ENCODE results near the gene TEDC2. TPM values are rescaled to one million over a fixed set of nuclear protein-coding genes. Genes with fewer than 3 reads are reported as not detected.

The TEDC2 gene
- total RNA-seq, 1 donor from 2014 or later = not detected

DNA sequence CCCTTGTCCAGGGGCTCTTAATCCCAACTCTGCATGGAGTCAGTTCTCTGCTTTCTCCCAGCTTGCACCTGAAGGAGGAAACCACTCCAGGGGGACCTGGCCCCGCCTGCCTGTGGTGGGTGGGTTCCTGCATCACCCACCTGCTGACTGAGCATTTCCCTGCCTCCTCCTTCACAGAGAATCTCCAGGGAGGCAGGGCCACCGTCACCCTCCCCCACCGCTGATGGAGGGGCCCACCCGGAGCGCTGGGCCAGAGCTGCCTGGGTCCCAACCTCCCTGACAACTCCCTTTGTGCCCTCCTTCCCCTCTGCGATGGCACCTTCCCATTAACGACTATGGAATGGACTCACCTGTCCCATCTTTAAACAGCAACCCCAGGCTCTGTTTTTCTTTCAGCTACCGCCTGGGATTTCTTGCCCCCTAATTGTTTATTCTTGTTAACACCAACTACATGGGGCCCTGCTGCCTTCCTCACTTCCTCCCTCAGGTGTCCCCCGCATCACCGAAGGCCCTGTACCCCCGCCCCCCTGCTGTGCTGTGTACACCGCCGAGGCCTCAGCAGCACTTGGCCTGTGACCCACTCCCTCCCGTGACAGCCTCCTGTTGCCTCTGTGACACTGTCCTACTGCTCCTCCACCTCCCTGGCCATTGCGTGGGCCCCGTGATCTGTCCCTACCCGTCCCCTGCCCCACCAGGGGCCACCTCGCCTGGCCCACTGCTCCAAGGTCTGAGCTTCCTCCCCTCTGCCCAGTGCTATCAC, 842 bp upstream of the TEDC2 start:
- Histone ChIP-seq H3K9me3 (no peaks in the 10 kb centered on the region), H3K27me3 (no peaks in the 10 kb centered on the region), H3K27ac (no peak overlapping the region), H3K36me3 (no peaks in the 10 kb centered on the region), H3K4me1 (peaks cover 0 to 8% of the 10 kb centered on the region in 2 donors), H3K4me3 (peak overlapping the region; percentile 61 to 67)
- no peak for DNase-seq (ENCODE audit: low spot score in 2 of 2)
- intact Hi-C loops (cut with DNase I) = loop anchor here (2.0 kb wide), 1 partner anchor 54 kb away; the partner anchor contains the start of gene ATP6V0C
- TF ChIP-seq, protein P1, sequence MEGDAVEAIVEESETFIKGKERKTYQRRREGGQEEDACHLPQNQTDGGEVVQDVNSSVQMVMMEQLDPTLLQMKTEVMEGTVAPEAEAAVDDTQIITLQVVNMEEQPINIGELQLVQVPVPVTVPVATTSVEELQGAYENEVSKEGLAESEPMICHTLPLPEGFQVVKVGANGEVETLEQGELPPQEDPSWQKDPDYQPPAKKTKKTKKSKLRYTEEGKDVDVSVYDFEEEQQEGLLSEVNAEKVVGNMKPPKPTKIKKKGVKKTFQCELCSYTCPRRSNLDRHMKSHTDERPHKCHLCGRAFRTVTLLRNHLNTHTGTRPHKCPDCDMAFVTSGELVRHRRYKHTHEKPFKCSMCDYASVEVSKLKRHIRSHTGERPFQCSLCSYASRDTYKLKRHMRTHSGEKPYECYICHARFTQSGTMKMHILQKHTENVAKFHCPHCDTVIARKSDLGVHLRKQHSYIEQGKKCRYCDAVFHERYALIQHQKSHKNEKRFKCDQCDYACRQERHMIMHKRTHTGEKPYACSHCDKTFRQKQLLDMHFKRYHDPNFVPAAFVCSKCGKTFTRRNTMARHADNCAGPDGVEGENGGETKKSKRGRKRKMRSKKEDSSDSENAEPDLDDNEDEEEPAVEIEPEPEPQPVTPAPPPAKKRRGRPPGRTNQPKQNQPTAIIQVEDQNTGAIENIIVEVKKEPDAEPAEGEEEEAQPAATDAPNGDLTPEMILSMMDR (IDR thresholded peaks at IDR 0.05) = no peak

DNA sequence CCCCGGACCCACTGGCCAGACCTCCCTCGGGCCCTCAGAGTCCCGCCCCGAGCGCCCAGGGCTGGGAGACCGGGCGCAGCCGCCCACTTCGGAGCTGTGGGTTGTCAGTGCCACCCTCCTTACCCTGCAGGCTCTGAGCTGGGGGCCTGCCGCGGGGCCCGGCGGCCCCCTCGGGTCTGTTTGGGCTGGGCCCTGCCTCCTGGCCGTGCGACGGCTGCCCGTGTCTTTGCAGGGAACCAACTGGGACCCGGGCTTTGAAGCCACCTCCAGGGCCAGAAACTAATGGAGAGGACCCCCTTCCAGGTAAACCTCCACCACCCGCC, 443 bp downstream of the TEDC2 start:
- Histone ChIP-seq H3K4me3 (peak overlapping the region; percentile 61 to 67), H3K27me3 (no peaks in the 10 kb centered on the region), H3K27ac (no peak overlapping the region), H3K36me3 (no peaks in the 10 kb centered on the region), H3K4me1 (peaks cover 0 to 8% of the 10 kb centered on the region in 2 donors), H3K9me3 (no peaks in the 10 kb centered on the region)
- intact Hi-C loops (cut with DNase I) = loop anchor here (1.0 kb wide), 2 partner anchors 14 to 31 kb away; partner anchors contain the start of gene CCNF
- TF ChIP-seq, protein P1 (IDR thresholded peaks at IDR 0.05) = no peak
- DNase-seq (ENCODE audit: low spot score in 2 of 2) = no peak

DNA sequence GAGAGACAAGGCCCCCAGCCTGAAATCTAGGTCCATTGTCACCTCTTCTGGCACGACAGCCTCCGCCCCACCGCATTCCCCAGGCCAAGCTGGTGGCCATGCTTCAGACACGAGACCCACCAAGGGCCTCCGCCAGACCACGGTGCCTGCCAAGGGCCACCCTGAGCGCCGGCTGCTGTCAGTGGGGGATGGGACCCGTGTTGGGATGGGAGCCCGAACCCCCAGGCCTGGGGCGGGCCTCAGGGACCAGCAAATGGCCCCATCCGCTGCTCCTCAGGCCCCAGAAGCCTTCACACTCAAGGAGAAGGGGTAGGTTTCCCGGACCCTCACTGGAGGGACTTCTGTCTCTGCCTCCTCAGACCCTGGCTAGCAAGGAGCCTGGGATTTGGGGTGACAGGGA, 1.0 kb downstream of the TEDC2 start:
- TF ChIP-seq, protein P1 (IDR thresholded peaks at IDR 0.05) = no peak
- DNase-seq (ENCODE audit: low spot score in 2 of 2) = no peak
- intact Hi-C loops (cut with DNase I) = loop anchor here (1.0 kb wide), 2 partner anchors 13 to 32 kb away; partner anchors contain the start of gene CCNF
- Histone ChIP-seq H3K27ac (no peak overlapping the region), H3K27me3 (no peaks in the 10 kb centered on the region), H3K9me3 (no peaks in the 10 kb centered on the region), H3K4me3 (no peak overlapping the region), H3K36me3 (no peaks in the 10 kb centered on the region), H3K4me1 (peaks cover 0 to 8% of the 10 kb centered on the region in 2 donors)

DNA sequence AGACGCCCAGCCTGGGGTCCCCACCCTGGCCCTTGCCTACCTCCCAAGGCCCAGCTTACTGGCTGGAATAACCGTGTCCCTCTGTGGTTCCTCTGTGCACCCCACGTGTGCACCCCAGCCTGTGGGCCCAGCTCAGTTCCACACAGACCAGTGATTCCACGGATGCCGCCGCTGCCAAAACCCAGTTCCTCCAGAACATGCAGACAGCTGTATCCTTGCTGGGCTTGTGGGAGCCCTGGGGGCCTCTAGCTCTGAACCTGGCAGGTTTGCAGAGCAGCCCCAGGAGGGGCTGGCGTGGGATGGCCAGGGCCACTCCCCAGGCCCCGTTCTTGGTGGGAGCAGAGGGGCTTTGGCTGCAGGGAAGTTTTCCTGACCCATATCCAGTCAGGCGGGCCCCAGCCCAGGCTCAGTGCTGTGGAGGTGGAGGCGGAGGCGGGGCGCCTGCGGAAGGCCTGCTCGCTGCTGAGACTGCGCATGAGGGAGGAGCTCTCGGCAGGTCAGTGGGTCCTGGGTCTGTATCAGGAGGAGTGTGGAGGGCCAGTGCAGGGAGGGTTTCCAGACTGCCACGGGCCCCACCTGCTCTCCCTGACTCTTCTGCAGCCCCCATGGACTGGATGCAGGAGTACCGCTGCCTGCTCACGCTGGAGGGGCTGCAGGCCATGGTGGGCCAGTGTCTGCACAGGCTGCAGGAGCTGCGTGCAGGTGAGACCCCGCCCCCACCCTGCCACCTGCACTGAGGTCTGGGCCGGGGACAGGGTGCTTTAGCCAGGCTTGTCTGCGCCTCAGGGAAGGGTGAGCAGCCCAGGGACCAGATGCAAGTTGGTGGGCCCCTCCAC, 2.3 kb downstream of the TEDC2 start:
- no peaks in the 10 kb centered on the region for H3K9me3 ChIP-seq
- no peak overlapping the region for H3K27ac ChIP-seq
- no peak overlapping the region for H3K4me3 ChIP-seq
- H3K36me3 ChIP-seq = no peaks in the 10 kb centered on the region
- intact Hi-C loops (cut with DNase I) = no loop called here
- no peak for DNase-seq (ENCODE audit: low spot score in 2 of 2)
- TF ChIP-seq, protein P1 (IDR thresholded peaks at IDR 0.05) = no peak
- peaks cover 0 to 8% of the 10 kb centered on the region in 2 donors for H3K4me1 ChIP-seq
- no peaks in the 10 kb centered on the region for H3K27me3 ChIP-seq

DNA sequence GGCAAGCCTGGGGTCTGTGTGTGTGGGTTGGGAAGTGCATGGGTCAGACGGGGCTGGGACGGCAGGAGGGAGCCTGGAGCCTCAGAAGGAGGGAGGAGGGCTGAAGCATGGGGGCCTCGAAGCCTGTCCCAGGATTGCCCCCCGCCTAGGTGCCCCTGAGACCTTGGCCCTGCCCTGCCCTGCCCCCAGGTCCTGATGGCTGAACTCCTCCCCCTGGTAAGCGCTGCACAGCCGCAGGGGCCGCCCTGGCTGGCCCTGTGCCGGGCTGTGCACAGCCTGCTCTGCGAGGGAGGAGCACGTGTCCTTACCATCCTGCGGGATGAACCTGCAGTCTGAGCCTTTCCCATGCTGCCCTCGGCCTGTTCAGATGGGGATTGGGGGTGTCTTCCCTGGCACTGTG, 4.4 kb downstream of the TEDC2 start:
- H3K9me3 ChIP-seq = no peaks in the 10 kb centered on the region
- H3K27ac ChIP-seq = no peak overlapping the region
- DNase-seq (ENCODE audit: low spot score in 2 of 2) = no peak
- no peaks in the 10 kb centered on the region for H3K36me3 ChIP-seq
- H3K4me3 ChIP-seq = no peak overlapping the region
- H3K27me3 ChIP-seq = no peaks in the 10 kb centered on the region
- peaks cover 3 to 23% of the 10 kb centered on the region in 2 donors for H3K4me1 ChIP-seq
- intact Hi-C loops (cut with DNase I) = no loop called here
- TF ChIP-seq, protein P1 (IDR thresholded peaks at IDR 0.05) = no peak

Data from ascending aorta (tissue), 2 donors.